ENCODE results near the gene SLC4A1. TPM values are rescaled to one million over a fixed set of nuclear protein-coding genes. Genes with fewer than 3 reads are reported as not detected.

SLC4A1 gene
- total RNA-seq (2014; rRNA removed; shearing (Covaris generic)): 0.04 TPM in 1 of 2 replicates, not detected in the other

DNA sequence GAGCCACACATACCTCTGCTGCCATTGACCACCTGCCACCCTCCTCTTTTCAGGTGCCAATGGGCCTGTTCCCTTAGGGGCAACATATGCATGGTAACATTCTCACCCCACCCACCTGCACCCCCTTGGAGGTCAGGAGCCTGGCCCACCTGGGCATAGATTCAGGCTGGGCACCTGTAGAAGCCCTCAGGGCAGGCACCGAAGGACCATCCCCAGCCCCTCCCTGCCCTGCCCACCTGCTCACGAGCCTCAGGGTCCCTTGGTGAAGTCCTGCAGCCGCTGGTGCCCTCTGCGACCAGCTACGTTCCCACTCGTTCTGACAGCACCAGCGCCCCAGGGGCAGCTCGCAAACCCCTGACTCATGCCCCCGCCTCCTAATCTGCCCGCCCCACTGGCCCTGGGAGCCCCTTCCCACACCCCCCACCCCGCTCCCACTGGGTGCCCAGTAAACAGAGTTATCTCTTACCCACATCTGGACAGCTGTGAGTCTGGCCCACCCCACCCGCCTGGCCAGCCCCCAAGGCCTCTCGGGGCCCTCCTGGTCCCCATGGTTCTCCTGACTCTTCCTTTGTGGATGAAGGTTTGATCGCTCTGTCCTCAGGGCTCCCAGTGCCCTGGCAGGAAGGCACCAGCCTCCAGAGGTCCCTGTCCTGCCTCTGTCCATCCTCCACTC is at the start of gene SLC4A1:
Gene SLC4A1, minus strand, starts transcription at position 318 of the 673 bp plus-strand sequence. CDS start 5,269 bp downstream, outside the sequence.
- H3K9me3 ChIP-seq (replicated peaks): no peaks in the 10 kb centered on the region
- H3K4me1 ChIP-seq: peaks cover 37% of the 10 kb centered on the region
- 0 out of 2 replicates have a peak, but pooled peaks cover 11% of the 10 kb centered on the region for H3K27me3 ChIP-seq
- peak in 1 of 2 experiments; percentile 24 for DNase-seq
- H3K36me3 ChIP-seq: no peaks in the 10 kb centered on the region
- peak within 1 kb of the TSS; percentile 77 for H3K27ac ChIP-seq
- no peak within 1 kb of the TSS for H3K4me3 ChIP-seq

DNA sequence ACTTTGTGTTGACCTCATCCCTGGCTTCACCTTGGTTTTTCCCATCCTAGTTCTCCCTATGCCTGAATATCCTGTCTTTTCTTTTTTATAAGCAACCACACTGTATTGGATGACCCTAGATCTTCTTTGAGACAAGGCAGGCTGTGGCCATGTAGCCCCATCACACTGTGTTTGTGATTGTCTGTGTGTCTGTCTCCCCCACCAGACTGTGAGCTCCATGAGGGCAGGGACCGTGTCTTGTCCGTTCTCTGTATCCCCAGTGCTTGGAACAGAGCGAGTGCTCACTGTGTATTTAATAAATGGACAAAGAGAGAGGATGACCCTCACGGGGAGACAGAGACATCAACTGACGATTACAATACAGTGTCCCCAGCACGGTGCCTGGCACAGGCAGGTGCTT is 49.6 kb upstream of the SLC4A1 start:
- H3K27me3 ChIP-seq: no peaks in the 10 kb centered on the region
- H3K9me3 ChIP-seq (replicated peaks): no peaks in the 10 kb centered on the region
- DNase-seq: no peak
- H3K4me3 ChIP-seq: no peak overlapping the region
- H3K27ac ChIP-seq: no peak overlapping the region
- H3K4me1 ChIP-seq: no peaks in the 10 kb centered on the region
- H3K36me3 ChIP-seq: peaks cover 14% of the 10 kb centered on the region; the same call in 1 of the 2 replicates

DNA sequence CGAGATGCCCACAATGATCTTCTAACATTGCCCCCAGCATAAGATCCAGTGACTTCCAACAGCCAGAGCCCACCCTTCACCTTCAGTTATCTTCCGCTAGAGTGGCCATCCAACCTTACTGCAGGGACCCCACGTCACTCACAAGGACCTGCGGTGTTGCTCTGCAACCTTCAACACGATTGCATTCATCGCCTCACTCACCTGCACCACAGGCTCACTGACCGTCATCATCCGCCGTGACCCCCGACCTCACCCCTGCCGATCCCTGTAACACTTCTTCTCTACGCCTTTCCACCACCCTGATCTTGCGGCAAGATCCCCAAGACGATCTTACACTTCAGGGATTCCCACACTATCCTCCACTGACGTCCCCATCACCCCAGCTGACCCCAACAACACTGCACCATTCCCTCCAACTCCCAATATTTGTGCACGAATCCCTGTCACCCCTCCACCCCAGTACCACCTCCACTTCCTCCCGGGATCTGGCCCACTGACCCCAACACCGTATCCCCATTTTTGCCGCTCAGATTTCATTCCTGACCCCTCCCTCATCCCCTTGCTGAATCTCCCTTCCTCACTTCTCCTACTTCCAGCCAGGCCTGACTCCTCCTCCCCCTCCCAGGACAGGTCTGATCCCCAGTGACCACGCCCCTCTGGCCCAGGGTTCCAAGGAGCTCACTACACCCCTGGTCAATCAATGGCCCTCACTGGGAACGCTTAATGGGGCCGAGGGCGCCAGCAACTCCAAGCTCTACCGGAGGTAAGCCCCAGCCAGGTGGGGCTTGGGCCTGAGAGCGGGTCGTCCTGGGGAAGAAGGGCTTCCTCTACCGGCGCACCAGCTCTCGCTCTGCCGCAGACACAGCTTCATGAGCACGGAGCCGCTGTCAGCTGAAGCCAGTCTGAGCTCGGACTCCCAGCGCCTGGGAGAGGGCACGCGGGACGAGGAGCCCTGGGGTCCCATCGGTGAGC is 48.1 kb upstream of the SLC4A1 start:
- H3K4me3 ChIP-seq: no peak overlapping the region
- DNase-seq: no peak
- H3K27ac ChIP-seq: no peak overlapping the region
- no peaks in the 10 kb centered on the region for H3K9me3 ChIP-seq (replicated peaks)
- H3K36me3 ChIP-seq: peaks cover 10% of the 10 kb centered on the region; the same call in 1 of the 2 replicates
- no peaks in the 10 kb centered on the region for H3K27me3 ChIP-seq
- no peaks in the 10 kb centered on the region for H3K4me1 ChIP-seq

DNA sequence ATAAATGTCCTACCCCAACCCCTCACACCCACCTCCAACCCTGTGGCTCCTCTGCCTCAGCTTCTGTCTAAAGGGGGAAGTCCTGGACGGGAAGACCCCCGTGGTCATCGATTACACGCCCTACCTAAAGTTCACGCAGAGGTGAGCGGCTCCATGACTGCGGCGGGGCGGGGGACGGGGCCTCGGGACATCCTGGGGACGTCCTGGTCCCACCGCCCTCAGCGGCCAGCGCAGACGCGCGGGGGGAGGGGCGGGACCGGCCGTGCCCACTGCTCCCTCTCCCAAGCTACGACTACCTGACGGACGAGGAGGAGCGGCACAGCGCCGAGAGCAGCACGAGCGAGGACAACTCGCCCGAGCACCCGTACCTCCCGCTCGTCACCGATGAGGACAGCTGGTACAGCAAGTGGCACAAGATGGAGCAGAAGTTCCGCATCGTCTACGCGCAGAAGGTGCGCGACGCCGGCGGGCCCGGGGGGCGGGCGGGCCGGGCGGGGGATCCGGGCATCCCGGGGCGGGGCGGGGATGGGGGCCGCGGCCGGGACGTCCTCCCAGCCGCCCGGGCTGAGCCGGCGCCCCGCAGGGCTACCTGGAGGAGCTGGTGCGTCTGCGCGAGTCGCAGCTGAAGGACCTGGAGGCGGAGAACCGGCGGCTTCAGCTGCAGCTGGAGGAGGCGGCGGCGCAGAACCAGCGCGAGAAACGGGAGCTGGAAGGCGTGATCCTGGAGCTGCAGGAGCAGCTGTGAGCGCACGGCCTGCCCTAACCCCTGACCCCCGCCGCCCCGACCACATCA is 47.1 kb upstream of the SLC4A1 start:
- no peaks in the 10 kb centered on the region for H3K4me1 ChIP-seq
- no peak for DNase-seq
- no peaks in the 10 kb centered on the region for H3K9me3 ChIP-seq (replicated peaks)
- H3K27me3 ChIP-seq: no peaks in the 10 kb centered on the region
- H3K4me3 ChIP-seq: no peak overlapping the region
- peaks cover 4% of the 10 kb centered on the region; the same call in 1 of the 2 replicates for H3K36me3 ChIP-seq
- no peak overlapping the region for H3K27ac ChIP-seq

DNA sequence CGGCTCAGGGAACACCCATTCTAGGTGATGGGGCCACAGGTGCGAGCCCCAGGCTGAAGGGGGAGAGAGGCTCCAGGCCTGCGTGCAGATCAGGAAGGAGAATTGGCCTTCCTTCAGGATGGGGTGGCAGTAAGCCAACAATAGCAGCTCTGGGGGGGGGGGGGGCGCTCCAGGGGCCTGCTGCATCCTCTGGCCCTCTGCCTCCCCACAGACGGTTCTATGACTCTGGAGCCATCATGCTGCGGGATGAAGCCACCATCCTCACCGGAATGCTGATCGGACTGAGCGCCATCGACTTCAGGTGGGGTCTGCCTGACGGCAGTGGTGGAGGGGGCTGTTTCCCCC is 46.6 kb upstream of the SLC4A1 start:
- Histone ChIP-seq H3K4me1 (no peaks in the 10 kb centered on the region), H3K27me3 (no peaks in the 10 kb centered on the region), H3K9me3 (replicated peaks) (no peaks in the 10 kb centered on the region), H3K27ac (no peak overlapping the region), H3K36me3 (no peaks in the 10 kb centered on the region; the same call in 1 of the 2 replicates), H3K4me3 (no peak overlapping the region)
- DNase-seq: no peak

DNA sequence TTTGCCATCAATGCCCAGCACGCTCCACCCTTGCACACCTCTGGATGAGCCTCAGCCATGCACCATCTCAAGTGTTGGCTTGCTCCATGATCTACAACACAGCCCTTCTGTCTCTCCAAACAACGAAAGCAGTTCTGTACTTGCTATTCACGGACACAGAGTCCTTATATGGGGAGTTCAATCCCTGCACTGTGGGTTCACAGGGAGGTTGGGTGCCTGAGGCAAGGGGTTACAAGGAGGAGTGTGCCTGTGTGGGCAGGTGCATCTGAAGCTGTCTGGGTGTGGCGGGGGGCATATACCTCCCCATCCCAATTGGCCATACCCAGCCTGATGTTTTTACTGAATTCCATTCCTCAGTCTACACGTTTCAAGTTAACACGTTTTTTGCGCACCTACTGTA is 46.1 kb upstream of the SLC4A1 start:
- DNase-seq: no peak
- Histone ChIP-seq H3K9me3 (replicated peaks) (no peaks in the 10 kb centered on the region), H3K36me3 (no peaks in the 10 kb centered on the region), H3K4me1 (no peaks in the 10 kb centered on the region), H3K4me3 (no peak overlapping the region), H3K27ac (no peak overlapping the region), H3K27me3 (no peaks in the 10 kb centered on the region)

DNA sequence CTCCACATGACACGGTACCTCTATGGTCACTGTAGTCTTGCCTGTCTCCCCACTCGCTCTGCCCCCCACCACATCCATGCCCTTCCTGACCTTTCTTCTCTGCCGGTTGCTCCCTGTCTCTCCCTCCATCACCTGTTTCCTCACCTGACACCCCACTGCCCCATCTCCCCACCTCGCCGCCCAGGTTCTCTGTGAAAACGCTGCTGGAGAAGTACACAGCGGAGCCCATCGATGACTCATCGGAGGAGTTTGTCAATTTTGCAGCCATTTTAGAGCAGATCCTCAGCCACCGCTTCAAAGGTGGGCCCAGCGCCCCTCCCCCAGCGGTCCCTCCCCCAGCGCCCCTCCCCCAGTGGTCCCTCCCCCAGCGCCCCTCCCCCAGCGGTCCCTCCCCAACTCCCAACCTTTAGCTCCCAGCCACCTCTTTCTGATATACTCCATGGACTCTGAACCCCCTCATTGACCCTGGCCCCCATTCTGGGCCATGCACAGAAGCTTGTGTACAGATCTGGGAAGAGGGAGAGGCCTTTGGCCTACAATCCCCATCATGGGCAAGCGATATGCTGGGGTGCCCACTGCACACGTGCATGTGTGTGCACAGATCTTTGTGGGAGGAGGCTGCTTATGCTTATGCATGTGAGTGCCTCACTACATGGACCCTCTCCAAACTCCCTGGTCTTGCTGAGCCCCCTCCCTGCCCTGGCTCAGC is 44.6 kb upstream of the SLC4A1 start:
- 0 out of 2 replicates have a peak, but pooled peaks cover 2% of the 10 kb centered on the region for H3K27me3 ChIP-seq
- no peak overlapping the region for H3K4me3 ChIP-seq
- DNase-seq: no peak
- peaks cover 3% of the 10 kb centered on the region; the same call in 1 of the 2 replicates for H3K4me1 ChIP-seq
- H3K9me3 ChIP-seq (replicated peaks): no peaks in the 10 kb centered on the region
- no peaks in the 10 kb centered on the region for H3K36me3 ChIP-seq
- H3K27ac ChIP-seq: no peak overlapping the region

DNA sequence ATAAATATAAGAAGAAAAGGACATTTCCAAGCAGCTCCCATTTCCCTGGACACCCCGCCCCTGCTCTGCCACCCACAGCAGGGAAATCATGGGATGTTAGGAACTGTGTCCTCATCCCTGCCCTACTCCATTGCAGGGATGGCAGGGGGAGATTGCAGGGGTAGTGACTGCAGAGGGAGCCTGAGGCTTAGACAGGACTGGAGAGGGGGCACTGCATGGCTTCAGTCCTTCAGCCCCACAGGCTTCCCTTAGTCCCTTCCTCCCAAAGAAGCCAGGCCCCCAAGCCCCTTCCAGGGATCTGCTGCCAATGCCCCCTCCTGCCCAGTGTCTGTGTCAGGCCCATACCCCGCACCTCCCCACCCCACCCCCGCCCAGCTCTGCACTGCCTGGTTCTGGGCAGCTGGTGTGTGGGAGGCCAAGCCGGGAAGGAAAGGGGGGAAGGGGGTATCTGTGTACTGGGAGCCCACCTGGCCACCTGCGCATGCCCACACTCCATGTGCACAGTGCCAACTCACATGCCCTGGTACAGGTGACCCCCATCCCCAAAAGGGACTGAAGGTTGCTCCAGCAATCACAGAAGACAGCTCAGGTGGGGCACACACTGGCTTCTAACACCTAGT is 43.7 kb upstream of the SLC4A1 start:
- no peaks in the 10 kb centered on the region for H3K9me3 ChIP-seq (replicated peaks)
- H3K4me1 ChIP-seq: peaks cover 4% of the 10 kb centered on the region; the same call in 1 of the 2 replicates
- DNase-seq: no peak
- 0 out of 2 replicates have a peak, but pooled peaks cover 6% of the 10 kb centered on the region for H3K27me3 ChIP-seq
- no peaks in the 10 kb centered on the region for H3K36me3 ChIP-seq
- H3K4me3 ChIP-seq: no peak overlapping the region
- H3K27ac ChIP-seq: no peak overlapping the region

DNA sequence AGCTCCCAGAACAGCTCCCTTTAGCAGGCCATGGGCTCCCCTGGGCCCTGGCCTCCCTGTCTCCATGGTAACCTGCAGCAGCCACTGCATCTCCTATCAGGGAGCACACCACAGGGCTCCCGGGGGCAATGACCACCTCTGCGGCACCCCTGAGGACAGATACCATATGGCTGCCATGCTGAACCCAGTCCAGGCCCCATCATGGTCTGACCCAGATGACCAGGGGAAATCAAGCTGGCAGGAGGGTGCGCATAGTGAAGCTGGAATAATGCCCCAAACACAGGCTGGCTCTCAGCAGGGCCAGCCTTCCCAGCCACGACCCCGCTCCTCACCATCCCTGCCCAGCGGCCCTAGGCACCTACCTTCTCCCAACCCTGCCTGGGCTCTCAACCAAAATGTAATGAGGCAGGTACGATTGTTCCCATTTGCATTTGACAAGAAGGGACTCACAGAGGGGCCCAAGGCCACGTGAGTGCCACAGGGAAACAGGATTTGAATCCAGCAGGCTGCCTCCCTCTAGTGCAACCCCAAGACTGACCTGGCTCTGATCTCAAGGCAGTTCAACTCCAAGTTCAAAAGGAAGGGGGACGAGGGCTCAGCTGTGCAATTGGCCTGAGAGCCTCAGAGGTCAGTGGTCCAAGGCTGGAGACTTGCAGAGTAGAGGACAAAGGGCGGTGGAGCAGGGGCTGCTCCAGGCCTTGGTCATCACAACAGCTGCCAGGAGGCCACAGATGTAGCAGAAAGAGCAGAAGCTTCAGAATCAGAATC is 42.9 kb upstream of the SLC4A1 start:
- no peak for DNase-seq

DNA sequence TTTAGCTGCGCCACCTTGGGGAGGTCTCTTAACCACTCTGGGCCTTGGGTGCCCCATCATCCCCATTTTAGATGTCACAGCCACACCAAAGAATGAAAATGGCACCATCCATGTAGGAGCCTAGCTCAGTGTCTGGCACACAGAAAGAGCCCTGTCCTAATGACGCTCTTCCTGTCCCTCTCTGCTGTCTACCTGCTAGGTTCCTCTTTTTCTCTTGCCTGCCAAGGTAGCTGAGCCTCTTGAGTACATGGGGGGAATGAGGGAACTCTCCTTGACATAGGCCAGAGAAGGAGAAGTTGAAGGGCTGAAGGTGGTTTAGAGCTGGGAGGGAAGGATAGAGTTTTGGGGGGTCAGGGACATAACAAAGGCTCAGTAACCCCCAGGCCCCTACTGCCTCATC is 42.3 kb upstream of the SLC4A1 start:
- Histone ChIP-seq H3K27me3 (0 out of 2 replicates have a peak, but pooled peaks cover 6% of the 10 kb centered on the region), H3K4me1 (peaks cover 4% of the 10 kb centered on the region; the same call in 1 of the 2 replicates), H3K36me3 (no peaks in the 10 kb centered on the region), H3K4me3 (no peak overlapping the region), H3K27ac (no peak overlapping the region), H3K9me3 (replicated peaks) (no peaks in the 10 kb centered on the region)
- DNase-seq: no peak

More for the DNA sequence above, 42.9 kb upstream of the SLC4A1 start:
- no peaks in the 10 kb centered on the region for H3K36me3 ChIP-seq
- no peaks in the 10 kb centered on the region for H3K9me3 ChIP-seq (replicated peaks)
- H3K4me3 ChIP-seq: no peak overlapping the region
- peaks cover 4% of the 10 kb centered on the region; the same call in 1 of the 2 replicates for H3K4me1 ChIP-seq
- no peak overlapping the region for H3K27ac ChIP-seq
- H3K27me3 ChIP-seq: 0 out of 2 replicates have a peak, but pooled peaks cover 6% of the 10 kb centered on the region

DNA sequence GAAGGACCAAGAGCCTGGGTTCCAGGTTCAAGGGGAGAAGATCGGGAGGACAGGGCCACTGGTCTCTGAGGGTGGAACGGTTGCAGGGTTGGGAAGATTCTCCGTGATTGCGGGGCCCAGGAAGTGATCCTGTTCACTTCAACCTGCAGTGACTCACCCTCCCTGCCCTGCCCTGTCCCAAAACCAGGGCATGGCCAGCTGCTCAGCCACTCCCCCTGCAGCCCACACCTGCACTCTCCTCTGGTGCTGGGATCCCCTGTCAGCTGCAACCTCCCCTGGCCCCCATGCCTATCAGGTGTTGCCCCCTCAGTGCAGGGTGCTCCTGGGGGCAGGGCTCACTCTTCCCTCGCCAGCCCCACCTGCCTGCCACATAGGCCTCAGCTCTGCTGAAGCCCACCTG is 41.5 kb upstream of the SLC4A1 start:
- no peak for DNase-seq
- H3K4me3 ChIP-seq: no peak overlapping the region
- peaks cover 4% of the 10 kb centered on the region; the same call in 1 of the 2 replicates for H3K4me1 ChIP-seq
- no peak overlapping the region for H3K27ac ChIP-seq
- H3K36me3 ChIP-seq: no peaks in the 10 kb centered on the region
- H3K9me3 ChIP-seq (replicated peaks): no peaks in the 10 kb centered on the region
- H3K27me3 ChIP-seq: 0 out of 2 replicates have a peak, but pooled peaks cover 6% of the 10 kb centered on the region

DNA sequence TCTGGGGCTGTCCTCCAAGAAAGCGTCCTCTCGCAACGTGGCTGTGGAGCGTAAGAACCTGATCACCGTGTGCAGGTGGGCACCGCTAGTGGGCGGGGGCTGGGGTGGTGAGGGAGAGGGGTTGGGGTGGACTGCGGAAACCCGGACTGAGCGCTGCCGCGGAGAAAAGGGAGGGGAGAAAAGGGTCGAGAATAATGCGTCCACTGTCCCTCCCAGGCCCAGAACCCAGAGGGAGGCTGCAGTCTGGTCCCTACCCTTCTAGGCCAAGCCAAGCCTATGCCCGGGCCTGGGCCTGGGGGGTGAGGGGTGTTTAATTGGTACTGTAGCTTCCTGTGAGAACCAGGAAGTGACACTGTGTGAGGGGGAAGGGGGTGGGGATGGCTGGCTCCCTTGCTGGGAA is 40.9 kb upstream of the SLC4A1 start:
- H3K27me3 ChIP-seq: 0 out of 2 replicates have a peak, but pooled peaks cover 6% of the 10 kb centered on the region
- no peak overlapping the region for H3K27ac ChIP-seq
- no peak overlapping the region for H3K4me3 ChIP-seq

More for the DNA sequence above, 40.9 kb upstream of the SLC4A1 start:
- Histone ChIP-seq H3K9me3 (replicated peaks) (no peaks in the 10 kb centered on the region), H3K36me3 (no peaks in the 10 kb centered on the region), H3K4me1 (peaks cover 4% of the 10 kb centered on the region; the same call in 1 of the 2 replicates)
- DNase-seq: no peak
